ENCODE results near the gene GCN1.

The GCN1 gene

DNA sequence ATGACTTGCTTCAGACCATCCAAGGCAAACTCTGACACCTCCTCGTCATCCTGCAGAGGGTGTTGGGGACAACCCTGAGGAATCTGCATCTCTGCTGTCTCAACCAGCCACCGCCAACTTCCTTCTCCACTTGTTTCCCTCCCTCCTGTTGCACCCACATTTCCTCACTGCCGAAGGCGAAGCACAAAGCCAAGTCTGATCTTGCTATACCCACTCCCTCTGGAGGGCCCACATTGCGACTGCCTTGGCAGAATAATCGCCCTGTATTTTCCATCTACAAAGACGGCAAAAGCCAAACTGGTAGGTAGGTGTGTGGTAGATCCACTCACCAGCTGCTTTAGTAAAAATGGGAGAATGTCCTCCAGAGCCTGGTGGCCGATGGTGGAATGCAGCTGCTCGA lies 56.1 kb downstream of the GCN1 start:
- Histone ChIP-seq H4K20me1 (ENCODE audit: insufficient read depth, low read length) (0 out of 2 replicates have a peak, but pooled peaks cover under 1% of the 10 kb centered on the region), H3K36me3 (replicated peaks; ENCODE audit: low read depth, low read length) (peaks cover 78% of the 10 kb centered on the region), H2AFZ (ENCODE audit: low read depth, low read length) (no peak overlapping the region), H3K4me1 (ENCODE audit: low read length) (peaks cover 12% of the 10 kb centered on the region), H3K9me3 (ENCODE audit: insufficient read depth, low read length) (no peaks in the 10 kb centered on the region), H3K27ac (ENCODE audit: low read length) (no peak overlapping the region), H3K4me3 (ENCODE audit: low read length) (no peak overlapping the region), H3K27me3 (ENCODE audit: low read depth, low read length) (no peaks in the 10 kb centered on the region), H3K9ac (ENCODE audit: low read length) (no peak overlapping the region), H3K4me2 (ENCODE audit: low read length) (no peak overlapping the region), H3K79me2 (ENCODE audit: low read length) (no peaks in the 10 kb centered on the region)
- TF ChIP-seq, protein P1, sequence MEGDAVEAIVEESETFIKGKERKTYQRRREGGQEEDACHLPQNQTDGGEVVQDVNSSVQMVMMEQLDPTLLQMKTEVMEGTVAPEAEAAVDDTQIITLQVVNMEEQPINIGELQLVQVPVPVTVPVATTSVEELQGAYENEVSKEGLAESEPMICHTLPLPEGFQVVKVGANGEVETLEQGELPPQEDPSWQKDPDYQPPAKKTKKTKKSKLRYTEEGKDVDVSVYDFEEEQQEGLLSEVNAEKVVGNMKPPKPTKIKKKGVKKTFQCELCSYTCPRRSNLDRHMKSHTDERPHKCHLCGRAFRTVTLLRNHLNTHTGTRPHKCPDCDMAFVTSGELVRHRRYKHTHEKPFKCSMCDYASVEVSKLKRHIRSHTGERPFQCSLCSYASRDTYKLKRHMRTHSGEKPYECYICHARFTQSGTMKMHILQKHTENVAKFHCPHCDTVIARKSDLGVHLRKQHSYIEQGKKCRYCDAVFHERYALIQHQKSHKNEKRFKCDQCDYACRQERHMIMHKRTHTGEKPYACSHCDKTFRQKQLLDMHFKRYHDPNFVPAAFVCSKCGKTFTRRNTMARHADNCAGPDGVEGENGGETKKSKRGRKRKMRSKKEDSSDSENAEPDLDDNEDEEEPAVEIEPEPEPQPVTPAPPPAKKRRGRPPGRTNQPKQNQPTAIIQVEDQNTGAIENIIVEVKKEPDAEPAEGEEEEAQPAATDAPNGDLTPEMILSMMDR (IDR thresholded peaks at IDR 0.05; ENCODE audit: low read depth, low read length): no peak
- no peak for TF ChIP-seq EZH2phosphoT487 (IDR thresholded peaks at IDR 0.05; ENCODE audit: low read depth)

DNA sequence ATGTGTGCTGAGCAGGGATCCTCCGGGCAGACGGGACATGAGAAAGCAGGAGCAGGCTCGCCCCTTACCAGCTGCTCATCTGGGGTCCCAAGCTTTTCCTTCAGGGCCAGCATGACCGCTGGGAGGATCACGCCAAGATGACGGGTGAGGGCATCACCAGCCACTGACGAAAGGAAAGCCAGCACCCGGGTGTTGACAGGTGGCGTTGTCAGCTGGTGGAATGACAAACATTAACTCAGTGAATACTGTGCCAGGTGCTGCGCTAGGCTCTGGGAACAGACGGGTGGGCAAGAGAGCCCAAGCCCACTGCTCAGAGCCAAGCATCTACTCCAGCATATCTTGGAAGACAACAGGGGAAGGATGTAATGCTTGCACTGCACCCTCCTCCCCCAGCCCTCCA lies 56.7 kb downstream of the GCN1 start:
- Histone ChIP-seq H3K79me2 (ENCODE audit: low read length) (no peaks in the 10 kb centered on the region), H3K4me2 (ENCODE audit: low read length) (no peak overlapping the region), H3K27me3 (ENCODE audit: low read depth, low read length) (no peaks in the 10 kb centered on the region), H3K27ac (ENCODE audit: low read length) (no peak overlapping the region), H3K4me3 (ENCODE audit: low read length) (no peak overlapping the region), H3K9ac (ENCODE audit: low read length) (no peak overlapping the region), H2AFZ (ENCODE audit: low read depth, low read length) (no peak overlapping the region), H3K4me1 (ENCODE audit: low read length) (peaks cover 17% of the 10 kb centered on the region), H4K20me1 (ENCODE audit: insufficient read depth, low read length) (0 out of 2 replicates have a peak, but pooled peaks cover 3% of the 10 kb centered on the region), H3K36me3 (replicated peaks; ENCODE audit: low read depth, low read length) (peaks cover 78% of the 10 kb centered on the region), H3K9me3 (ENCODE audit: insufficient read depth, low read length) (no peaks in the 10 kb centered on the region)
- TF ChIP-seq, protein P1 (IDR thresholded peaks at IDR 0.05; ENCODE audit: low read depth, low read length): no peak
- TF ChIP-seq EZH2phosphoT487 (IDR thresholded peaks at IDR 0.05; ENCODE audit: low read depth): no peak

DNA sequence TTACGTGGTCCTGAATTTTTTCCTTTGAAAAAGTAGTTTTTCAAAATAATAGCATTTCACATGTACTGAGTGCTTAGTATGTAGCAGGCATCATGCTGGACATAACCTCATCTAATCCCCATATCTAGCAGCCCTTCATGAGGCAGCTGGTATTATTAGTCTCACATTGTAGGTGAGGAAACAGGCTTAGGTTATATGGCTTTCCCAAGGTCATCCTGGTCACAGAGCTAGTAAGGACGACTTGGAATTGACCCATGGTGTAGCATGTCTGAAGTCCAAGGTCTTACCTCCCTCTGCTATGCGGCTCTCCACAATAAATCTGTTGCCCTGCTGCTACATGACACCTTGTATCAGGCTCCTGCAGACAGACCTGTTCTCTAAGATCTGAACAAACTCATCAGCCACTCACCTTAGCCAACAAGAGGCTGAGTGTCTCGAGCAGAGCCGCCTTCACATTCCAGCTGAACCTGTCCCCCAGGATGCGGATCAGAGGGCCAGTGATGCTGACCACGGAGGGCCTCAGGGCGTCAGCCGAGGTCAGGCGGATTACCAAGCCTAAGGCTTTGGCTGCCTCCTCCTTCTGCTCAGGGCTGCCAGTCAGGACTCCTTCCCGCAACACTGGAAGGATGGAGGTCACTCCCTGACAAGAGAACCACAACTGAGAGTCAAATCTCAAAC lies 58.3 kb downstream of the GCN1 start:
- TF ChIP-seq EZH2phosphoT487 (IDR thresholded peaks at IDR 0.05; ENCODE audit: low read depth): no peak
- TF ChIP-seq, protein P1 (IDR thresholded peaks at IDR 0.05; ENCODE audit: low read depth, low read length): no peak
- Histone ChIP-seq H3K36me3 (replicated peaks; ENCODE audit: low read depth, low read length) (peaks cover 74% of the 10 kb centered on the region), H4K20me1 (ENCODE audit: insufficient read depth, low read length) (0 out of 2 replicates have a peak, but pooled peaks cover 3% of the 10 kb centered on the region)

DNA sequence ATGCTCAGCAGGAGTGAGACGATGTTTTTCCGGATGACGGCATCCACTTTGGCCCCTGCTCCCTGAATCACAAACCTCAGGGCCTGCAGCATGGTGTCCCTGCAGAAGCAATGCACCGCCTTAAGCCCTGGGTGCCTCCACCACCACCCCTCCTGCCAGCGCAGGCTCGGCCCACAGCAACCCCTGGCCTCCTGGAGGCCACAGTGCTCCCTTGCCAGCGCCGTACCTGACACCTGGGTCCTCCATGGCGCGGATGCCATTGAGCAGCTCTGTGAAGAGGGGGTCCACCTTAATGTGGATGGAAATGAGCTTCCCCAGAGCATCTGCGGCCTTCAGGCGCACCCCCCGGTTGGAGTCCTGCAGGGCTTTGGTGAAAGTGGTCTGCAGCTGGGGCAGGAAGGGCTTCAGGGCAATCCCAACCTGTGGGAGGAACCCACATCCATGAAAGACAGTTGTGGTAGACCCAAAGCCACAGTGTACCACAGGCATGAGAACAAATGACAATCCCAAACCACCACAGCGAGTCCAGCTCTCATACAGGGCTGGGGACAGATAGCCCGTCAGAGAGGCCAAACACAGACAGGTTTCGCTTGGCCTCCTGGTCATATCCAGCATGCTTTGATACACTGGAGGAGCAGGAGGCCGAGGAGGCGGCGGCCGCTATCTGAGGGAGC lies 60.1 kb downstream of the GCN1 start:
- peak overlapping the region; percentile 86; the same call in 1 of the 2 replicates for H3K27ac ChIP-seq (ENCODE audit: low read length)
- H3K4me3 ChIP-seq (ENCODE audit: low read length): no peak overlapping the region
- no peak overlapping the region for H3K9ac ChIP-seq (ENCODE audit: low read length)
- H3K36me3 ChIP-seq (replicated peaks; ENCODE audit: low read depth, low read length): peaks cover 73% of the 10 kb centered on the region
- no peaks in the 10 kb centered on the region for H3K79me2 ChIP-seq (ENCODE audit: low read length)
- TF ChIP-seq, protein P1 (IDR thresholded peaks at IDR 0.05; ENCODE audit: low read depth, low read length): no peak
- no peak for TF ChIP-seq EZH2phosphoT487 (IDR thresholded peaks at IDR 0.05; ENCODE audit: low read depth)
- H2AFZ ChIP-seq (ENCODE audit: low read depth, low read length): no peak overlapping the region
- 0 out of 2 replicates have a peak, but pooled peaks cover 3% of the 10 kb centered on the region for H4K20me1 ChIP-seq (ENCODE audit: insufficient read depth, low read length)
- H3K27me3 ChIP-seq (ENCODE audit: low read depth, low read length): no peaks in the 10 kb centered on the region
- H3K4me2 ChIP-seq (ENCODE audit: low read length): no peak overlapping the region
- H3K9me3 ChIP-seq (ENCODE audit: insufficient read depth, low read length): no peaks in the 10 kb centered on the region
- peaks cover 30% of the 10 kb centered on the region for H3K4me1 ChIP-seq (ENCODE audit: low read length)

More for the DNA sequence above, 58.3 kb downstream of the GCN1 start:
- Histone ChIP-seq H3K79me2 (ENCODE audit: low read length) (no peaks in the 10 kb centered on the region), H3K27ac (ENCODE audit: low read length) (no peak overlapping the region), H3K9me3 (ENCODE audit: insufficient read depth, low read length) (no peaks in the 10 kb centered on the region), H3K4me1 (ENCODE audit: low read length) (peaks cover 30% of the 10 kb centered on the region), H3K4me3 (ENCODE audit: low read length) (no peak overlapping the region), H2AFZ (ENCODE audit: low read depth, low read length) (no peak overlapping the region), H3K9ac (ENCODE audit: low read length) (no peak overlapping the region), H3K27me3 (ENCODE audit: low read depth, low read length) (no peaks in the 10 kb centered on the region), H3K4me2 (ENCODE audit: low read length) (no peak overlapping the region)

Data from OCI-LY3 (cell line).